HuH-7.5 (cell line): ENCODE results near the gene OTOF.

Experiments used
- DNase-seq: peaks from one replicate; pipeline ENCODE4 v3.0.0; 2011; ENCODE audit warnings: low spot score

The OTOF gene

DNA sequence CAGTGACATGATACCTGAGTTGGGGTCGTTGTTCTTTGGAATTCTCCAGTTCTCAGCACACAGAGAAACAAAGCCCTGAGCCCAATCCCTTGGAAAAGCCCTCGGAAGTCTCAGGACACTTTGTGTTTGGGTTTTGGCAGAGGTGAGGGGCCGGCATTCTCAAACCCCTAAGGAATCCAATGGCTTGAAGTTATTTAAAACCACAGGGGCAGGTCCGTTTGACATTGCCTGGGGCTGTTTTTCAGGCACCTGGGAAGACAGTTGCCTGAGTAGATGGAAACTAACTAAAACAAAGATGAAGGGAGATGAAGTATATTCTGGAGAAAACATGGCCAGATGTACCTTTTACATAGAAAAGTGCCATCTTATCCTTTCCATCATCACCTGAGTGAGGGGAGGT is 22.5 kb upstream of the OTOF start:
- no peak for DNase-seq

DNA sequence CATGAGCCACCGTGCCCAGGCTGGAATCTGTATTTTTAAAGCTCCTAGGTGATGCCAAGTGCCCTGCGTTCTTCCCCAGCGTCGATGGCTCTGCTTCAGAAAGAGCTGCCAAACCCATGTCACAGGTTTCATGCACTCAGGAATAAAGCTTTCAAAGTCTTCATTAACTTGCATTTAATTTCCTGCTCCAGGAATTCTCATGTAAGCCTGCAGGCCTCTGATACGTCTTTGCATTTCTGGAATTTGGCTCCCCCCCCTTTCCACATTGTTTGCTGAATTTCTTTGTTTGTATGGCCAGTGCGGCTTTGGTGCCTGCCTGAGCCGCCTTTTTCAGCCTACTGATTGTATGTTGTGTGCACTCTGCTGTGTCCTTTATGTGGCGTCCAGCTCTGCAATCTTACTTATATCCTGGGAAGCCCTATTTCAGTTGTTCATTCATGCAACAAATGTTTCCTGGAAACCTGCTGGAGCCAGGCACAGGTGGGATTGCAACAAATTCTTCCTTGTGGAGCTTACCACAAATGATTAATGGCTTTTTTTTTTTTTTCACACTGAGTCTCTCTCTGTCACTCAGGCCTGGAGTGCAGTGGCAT is 17.9 kb upstream of the OTOF start:
- no peak for DNase-seq

DNA sequence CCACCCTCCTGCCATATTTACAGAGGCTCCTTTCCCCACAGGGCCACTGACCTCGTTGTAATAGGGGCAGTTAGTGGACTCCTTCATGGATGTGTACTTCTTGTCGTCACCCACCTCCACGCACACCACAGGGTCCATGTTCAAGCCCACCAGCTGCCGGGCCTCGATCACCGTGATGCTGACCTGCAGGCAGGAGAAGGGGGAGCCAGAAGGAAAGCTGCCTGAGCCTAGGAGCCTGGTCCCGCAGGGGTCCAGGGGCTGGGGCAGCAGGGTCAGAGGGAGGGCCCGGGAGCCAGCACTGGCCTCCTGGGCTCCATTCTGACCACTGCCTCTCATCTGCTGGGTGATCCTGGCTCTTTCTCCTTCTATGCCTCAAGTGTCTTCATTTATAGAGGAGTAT is 17.0 kb upstream of the OTOF start:
- DNase-seq, result no peak

DNA sequence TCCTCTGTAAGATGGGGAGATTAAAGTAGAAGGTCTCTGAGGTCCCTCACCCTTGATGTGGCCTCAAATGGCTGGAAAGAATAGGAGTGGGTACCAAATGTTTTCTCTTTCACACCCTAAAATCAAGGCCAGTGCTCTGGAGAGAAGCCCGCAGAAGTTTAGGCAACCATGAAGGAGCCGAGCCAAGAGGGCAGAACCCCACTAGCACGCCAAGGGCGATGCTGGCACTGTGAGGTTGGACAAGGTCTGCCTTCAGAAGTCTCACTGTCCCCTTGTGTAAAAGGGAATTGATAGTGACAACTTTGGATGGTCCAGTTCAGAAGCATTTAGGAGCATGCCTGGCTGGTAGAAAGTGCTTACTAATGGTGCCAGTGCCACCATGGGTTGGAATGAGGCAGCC is 16.3 kb upstream of the OTOF start:
- DNase-seq, result no peak

DNA sequence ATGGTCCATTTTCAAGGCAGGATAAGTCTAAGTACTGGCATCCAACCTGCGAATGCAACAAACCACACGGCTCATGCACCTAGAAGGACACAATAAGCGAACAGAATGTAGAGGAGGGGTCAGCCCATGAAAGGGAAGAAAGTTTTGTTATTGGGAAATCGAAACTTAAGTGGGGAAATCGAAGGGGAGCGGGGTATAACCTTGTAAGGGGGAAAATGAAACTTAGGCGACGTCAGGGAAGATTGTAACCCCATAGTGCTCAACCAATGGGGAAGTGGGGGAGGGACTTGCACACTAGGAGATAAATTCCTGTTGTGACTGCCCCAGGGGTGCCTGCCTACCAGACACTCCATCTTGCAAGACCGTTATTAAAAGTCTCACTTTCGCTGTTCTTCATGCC is 15.6 kb upstream of the OTOF start:
- DNase-seq, result no peak

DNA sequence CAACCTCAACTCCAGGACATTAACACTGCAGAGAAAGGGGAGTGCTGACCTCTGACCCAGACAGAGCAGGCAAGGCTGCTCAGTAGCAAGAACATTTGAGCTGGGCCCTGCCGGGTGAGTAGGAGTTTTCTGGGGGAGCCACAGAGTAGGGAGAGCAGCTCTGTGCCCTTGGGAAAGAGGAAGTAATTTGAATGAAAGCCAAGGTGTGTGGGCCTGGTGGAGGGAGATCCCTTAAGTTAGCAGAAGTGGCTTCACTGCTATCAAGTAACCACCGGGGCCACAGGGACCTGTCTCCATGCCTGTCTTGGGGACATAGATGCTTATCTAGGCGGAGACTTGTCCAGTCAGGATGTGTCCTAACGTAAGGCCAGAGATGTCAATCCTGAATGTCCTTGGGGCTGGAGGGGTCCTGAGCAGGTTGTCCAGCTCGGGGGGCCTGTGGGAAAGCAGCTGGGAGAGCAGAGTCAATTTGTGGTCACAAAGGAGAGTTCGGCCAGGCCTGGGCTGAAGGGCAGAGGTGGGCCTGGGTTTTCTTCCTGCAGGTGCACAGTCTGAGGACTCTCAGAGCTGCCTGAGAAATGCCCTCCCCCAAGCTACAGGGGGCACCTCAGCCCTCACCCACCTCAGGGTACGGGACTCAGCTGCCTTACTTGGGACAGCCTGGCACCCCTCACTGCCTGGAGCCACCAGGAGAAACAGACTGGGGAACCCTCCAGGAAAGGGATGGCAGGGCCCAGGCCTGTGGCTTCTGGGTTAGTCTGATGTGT is 15.0 kb upstream of the OTOF start:
- no peak for DNase-seq

DNA sequence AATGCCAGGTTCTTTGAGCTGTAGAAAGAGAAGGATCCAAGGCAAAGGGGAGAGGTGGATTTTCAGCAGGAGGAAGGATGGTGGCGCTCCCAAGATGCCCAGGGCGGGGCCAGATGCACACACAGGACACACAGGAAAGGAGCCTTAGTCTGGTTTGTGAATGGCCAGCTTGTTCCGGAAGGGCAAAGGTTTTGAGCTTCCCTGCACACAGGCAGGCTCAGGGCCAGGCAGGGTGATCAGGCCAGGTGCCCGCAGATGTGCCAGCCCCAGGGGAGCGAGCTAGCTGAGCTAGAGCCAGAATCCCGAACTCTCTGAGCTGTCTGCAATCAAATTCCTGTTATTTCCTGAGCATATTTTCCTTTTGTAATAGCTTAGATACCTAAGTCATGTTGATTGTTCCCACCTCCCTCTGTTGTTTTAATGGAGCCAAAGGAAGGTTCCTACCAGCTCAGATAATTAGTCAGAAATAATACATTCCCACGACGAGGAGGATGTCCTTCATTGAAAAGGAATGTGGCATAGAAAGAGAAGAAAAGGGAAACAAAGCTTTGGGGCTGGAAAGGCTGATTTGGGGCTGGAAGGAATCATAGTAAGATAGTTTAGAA is 13.7 kb upstream of the OTOF start:
- DNase-seq, result no peak

DNA sequence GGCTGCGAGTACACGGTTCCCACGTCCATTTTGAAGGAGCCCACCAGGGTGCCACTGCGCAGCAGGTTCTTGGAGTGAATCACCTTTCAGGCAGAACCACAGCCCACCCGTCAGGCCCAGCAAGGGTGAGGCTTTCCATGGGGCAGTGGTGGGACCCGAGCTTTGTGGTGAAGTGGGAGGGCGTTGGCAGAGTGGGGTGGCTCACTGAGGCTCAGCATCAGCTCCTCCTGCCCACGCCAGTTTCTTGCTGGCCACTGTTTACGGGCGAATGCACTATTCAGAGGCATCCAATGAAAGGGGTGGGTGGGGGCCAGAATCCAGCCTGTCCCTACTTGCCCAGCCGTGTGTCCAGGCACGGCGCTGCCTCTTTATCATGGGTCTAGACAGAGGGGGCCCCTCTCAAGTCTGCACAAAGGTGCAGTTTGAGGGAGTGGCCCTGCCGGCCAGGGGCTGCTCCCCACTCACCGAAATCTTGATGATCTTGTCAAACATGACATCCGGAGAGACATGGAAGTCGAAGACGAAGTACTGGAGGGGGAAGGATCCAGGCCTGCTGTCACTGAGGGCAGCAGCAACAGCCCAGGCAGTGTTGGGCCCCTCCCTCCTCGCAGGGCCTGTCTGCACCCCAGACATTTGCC is 11.4 kb upstream of the OTOF start:
- no peak for DNase-seq

DNA sequence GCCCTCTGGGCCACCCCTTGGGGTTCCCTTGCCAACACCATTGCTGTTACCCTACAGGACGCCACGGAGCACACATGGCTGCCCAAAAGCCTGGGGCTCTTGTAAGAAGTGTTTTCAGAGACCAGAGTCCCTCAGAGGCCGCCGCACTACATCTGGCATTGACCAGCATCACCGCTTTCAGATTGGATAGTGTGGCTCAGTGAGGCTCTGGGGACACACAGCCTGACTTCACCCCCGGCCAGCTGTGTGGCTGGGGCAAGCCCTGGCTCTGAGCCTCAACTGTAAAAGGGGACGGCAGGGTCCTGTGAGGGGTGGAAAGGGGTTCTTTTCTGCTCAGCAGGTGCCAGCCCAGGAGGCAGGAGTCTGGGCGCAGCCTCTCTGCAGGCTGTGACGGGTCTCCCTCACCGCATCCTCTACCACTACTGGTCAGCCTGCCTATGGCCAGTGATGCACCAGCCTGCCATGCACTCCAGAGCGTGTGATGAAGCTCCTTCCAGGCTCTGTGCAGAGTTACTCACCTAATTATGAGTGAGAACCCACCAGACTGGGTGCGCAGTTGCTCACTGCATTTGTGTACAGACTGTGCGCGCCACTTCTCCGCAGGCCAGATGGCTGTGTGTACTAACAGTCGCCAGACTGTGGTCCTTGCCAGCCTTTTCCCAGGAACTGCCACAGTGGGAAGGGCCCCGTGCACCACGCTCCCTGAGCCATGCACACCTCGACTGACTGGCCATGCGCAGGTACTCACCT is 10.7 kb upstream of the OTOF start:
- no peak for DNase-seq

DNA sequence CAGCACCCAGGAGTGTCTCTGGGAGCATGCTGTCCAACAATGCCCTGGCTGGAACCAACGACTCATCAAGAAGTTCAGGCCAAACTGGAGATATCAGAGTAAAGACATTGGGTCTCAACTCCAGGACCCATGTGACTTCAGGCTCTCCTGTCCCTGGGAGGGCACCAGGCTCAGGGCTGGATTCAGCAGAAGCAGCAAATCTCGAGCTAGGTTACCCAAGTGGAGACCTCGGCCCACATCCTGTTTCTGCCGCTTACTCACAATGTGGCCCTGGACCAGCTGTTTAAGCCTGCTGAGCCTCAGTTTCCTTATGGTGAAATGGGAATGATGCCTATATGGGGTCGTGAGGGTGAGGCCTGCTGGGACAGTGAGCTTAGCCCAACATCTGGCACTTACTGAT is 9.3 kb upstream of the OTOF start:
- no peak for DNase-seq

DNA sequence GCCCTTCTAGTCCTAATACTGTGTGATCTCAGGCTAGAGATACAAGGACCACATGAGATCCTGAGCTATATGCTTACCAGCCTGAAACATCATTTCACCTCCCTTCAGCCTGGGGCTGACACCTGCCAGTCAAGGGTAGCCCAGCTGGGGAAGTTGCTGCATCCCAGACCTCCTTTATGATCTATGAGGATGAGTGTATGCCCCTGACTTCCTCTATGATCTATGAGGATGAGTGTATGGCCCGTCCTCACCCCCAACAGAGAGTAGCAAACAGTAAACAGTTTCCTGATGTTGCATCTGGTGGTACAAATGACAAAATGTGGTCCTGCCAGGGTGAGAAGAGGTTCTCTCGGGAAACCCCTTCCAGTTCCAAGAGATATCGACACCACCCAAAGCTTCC is 8.9 kb upstream of the OTOF start:
- DNase-seq, result no peak

DNA sequence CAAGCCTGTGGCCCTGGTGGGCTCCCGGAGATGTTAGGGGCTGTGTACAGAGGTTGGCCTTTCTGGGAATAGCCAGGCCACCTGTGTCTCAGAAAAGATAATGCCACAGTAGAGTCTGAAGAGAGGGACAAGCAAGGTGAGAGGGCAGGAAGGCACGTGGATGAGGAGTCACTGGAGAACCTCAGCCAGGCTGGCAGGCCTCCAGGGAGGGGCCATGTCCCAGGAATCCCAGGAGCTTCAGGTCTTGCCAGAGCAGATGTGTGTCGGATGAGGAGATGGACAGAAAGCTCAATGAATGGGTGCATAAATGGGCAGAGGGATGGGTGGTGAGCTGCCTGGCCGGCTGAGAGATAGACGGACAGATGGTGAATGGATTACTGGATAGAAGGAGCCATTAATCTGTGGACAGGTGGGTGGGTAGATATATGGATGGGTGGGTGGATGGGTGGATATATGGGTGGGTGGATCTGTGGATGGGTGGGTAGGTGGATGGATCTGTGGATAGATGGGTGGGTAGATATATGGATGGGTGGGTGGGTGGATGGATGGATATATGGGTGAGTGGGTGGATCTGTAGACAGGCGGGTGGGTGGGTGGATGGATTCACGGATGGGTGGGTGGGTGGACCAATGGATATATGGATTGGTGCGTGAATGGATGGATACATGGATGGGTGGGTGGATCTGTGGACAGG is 7.9 kb upstream of the OTOF start:
- no peak for DNase-seq

DNA sequence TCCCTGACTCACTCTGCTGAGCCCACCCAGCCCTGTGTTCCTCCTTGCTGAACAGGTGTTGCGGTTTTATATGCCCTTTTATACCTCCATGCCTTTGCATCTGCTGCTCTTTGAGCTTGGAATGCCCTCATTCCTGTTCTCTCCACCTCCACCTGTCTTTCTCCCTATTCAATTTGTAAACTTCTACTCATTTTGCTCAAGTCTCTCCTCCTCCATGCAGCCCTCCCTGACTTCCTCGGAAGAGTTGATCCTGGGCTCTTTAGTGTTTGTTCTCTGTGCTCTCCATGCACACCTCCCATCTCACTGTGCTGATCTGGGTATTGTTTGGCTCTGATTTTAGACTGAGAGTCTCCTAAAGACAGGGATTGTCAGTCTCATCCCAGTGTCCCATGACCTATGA is 7.2 kb upstream of the OTOF start:
- DNase-seq, result no peak

DNA sequence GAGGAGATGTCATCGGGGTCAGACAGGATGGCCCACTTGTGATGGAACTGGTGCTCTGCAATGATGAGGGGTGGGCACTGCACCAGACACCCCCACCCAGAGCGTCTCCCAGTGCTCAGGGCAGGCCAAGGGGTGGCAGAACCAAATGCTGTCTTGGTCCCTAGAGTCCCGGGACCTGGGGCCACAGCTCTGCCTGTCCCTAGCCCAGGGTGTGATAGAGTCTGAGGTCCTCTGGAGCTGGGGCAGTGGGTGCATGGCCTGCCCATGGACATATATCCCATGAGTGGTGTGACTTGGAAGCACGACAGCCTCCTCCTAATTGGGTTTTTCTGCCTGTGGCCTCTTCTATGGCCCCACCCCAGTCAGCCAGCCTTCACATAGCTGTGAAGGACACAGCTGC is 6.7 kb upstream of the OTOF start:
- DNase-seq, result no peak

DNA sequence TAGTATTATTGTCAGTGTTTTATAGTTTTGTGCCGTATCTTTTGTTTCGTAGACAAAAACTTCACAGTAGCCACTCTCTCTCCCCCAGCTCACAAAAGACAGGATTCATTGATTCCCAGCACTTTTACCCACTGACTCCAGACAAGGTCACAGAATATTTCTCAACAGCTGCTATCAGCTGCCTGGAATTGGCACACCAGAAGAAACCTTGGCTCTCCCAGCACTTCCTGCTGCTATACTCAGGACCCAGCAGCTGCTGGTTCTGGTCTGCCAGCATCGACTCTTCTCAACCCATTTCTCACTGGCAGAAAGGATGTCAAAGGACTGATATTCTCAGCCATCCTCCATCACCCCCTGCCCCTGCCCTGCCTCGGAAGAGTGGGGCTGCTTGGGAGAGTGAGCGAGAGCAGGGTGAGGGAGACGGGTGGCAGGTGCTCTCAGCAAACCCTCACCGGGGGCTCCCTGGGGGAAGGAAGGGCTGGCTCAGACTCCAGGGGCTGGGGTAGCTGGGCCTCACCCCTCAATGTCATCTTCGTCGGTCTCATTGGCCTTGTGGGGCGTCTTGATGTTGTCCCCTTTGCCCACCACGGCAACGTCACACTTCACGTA is 6.1 kb upstream of the OTOF start:
- DNase-seq, result no peak

DNA sequence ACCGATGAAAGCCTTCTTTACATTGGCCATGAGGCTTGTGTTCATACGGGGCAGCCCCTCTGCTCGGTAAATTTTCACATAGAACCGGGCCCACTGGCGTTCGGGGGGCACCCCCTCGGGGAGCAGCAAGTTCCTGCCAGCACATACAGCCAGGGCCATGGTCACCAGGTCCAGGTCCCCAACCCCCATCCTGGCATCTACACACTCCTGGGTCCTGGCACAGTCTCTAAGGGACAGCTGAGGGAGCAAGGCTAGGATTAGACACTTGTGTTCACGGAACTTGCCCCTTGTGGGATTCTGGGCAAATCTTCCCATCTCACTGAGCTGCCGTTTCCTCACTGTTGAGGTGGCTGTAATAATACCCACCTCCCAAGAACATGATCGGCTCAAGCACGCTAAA is 5.6 kb upstream of the OTOF start:
- DNase-seq, result no peak

DNA sequence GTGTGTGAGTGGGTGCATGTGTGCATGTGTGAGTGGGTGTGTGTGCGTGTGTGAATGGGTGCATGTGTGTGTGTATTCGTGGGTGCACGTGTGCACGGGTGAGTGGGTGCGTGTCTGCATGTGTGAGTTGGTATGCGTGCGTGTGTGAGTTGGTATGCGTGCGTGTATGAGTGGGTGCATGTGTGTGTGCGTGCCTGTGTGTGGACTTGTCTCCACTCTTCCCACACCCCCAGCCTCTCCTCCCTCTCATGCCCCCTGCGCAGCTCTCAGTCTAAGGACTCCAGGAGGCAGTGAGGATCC is 5.1 kb upstream of the OTOF start:
- no peak for DNase-seq

DNA sequence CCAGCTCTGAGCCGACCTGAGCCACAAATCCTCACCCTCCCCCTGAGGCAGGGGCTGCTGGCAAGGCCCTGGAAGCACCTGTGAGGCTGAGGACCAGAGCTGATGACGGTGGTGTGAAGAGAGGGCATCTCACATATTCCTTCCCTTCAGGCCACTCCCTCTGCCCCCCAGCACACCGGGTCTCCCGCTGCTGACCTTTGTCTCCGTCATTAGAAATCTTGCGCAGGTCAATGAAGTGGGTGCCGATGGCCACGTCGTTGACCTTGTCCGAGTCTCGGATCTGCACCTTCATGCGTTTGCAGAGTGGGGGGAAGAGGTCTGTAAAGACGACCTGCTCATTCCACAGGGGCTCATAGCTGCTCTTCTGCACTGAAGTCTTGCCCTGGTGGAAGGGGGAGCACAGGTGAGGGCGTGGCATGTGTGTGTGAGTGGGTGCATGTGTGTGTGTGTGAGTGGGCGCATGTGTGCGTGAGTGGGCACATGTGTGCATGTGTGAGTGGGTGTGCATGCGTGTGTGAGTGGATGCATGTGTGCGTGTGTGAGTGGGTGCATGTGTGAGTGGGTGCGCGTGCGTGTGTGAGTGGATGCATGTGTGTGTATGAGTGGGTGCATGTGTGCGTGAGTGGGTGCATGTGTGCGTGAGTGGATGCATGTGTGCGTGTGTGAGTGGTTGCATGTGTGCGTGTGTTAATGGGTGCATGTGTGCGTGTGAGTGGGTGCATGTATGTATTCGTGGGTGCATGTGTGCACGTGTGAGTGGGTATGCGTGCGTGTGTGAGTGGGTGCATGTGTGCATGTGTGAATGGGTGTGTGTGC is 4.5 kb upstream of the OTOF start:
- DNase-seq, result no peak

DNA sequence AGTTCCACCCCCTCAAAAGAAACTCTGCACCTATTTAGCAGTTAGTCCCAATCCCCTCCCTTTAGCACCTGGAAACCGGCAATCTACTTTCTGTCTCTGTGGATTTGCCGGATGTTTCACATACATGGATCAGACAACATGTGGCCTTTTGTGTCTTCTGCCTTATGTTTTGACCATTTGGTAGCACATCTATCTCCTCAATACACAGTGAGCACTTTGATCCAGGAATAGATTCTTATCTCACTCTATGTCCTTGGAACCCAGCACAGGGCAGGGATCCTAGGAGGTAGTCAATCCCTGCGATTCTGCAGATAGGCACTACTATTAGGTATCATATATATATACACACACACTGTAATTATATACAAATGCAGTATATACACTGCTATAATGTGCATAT is 3.8 kb upstream of the OTOF start:
- DNase-seq, result no peak

DNA sequence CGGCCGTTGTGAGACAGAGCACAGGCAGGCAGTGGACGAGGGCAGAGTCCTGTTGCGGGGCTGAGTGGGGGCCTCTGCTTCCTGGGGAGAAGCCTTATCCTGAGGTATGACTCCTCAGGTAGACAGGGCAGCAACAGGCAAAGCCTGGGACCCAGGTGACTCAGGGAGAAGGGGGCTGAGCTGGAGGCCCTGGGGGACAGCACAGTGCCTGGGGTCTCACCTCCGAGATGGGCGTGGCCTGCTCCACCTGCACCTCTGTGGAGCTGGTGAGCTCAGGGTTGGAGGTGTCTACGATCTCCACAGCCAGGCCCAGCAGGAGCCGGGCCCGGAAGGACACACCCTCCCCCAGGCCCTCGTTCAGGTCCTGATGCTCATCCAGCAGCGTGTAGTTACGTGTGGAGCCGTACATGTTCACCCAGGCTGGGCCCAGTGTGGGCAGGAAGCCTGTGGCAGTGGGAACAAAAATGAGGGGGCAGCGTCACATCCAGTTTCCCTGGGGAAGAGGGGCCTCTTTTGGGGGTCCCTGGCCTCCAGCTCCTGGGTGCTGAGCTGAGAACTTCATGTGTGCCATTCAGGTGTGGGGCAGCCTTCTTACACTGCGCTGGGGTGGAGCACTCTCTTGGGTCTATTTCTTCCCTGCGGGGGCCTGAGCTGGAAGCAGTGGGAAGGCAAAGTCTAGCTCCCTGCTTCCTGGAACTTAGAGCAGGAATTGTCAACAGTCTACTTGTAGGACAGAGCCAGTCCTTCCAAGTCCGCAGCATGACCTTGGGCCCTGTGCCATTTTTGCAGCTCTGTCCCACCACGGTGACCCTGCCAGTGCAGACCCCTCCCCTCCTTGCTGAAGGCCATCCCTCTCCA is 2.9 kb upstream of the OTOF start:
- DNase-seq, result no peak
